GM19239 (cell line): ENCODE results near the gene MAN1B1.

ENCODE experiments used
- DNase-seq: peaks from one replicate; pipeline ENCODE4 v3.0.0; 2011; ENCODE audit warnings: low spot score; ENCODE audit not compliant: insufficient read length
- FAIRE-seq: peaks from 2 replicates; lab custom pipeline; 2011; peaks lifted over from hg19 to GRCh38; lab: Jason Lieb, UNC

The MAN1B1 gene

GRCh38 chr9:137140151-137141012, 53.6 kb downstream of the MAN1B1 start:
- DNase-seq (peak; percentile 9), FAIRE-seq (no peak)

- peak; percentile 16 for DNase-seq
- no peak for FAIRE-seq
These were observed 54.4 kb downstream of the MAN1B1 start for GRCh38 chr9:137141050-137141810.

GRCh38 chr9:137141976-137142936, 55.5 kb downstream of the MAN1B1 start:
- DNase-seq (peak; percentile 7), FAIRE-seq (no peak)

GRCh38 chr9:137143459-137143858, 56.7 kb downstream of the MAN1B1 start:
- DNase-seq: no peak
- FAIRE-seq: no peak

GRCh38 chr9:137145731-137146526, 59.1 kb downstream of the MAN1B1 start:
- FAIRE-seq (no peak), DNase-seq (no peak)

- FAIRE-seq: no peak
These were observed 59.7 kb downstream of the MAN1B1 start for GRCh38 chr9:137146527-137146918.

GRCh38 chr9:137147091-137147792, 60.5 kb downstream of the MAN1B1 start:
- no peak for DNase-seq
- FAIRE-seq: no peak

More at GRCh38 chr9:137146527-137146918, 59.7 kb downstream of the MAN1B1 start:
- no peak for DNase-seq

- FAIRE-seq: no peak
- DNase-seq: no peak
These were observed 61.0 kb downstream of the MAN1B1 start for GRCh38 chr9:137147793-137148160.

- DNase-seq (no peak), FAIRE-seq (no peak)
These were observed 61.5 kb downstream of the MAN1B1 start for GRCh38 chr9:137148242-137148641.

- no peak for DNase-seq
- FAIRE-seq: no peak
These were observed 61.9 kb downstream of the MAN1B1 start for GRCh38 chr9:137148661-137149060.

- DNase-seq (no peak), FAIRE-seq (no peak)
These were observed 62.6 kb downstream of the MAN1B1 start for GRCh38 chr9:137149363-137149762.

GRCh38 chr9:137149942-137150616, 63.3 kb downstream of the MAN1B1 start:
- no peak for DNase-seq

GRCh38 chr9:137150617-137151457, 64.1 kb downstream of the MAN1B1 start:
- FAIRE-seq (peak; percentile 94), DNase-seq (peak; percentile 76)

More at GRCh38 chr9:137149942-137150616, 63.3 kb downstream of the MAN1B1 start:
- no peak for FAIRE-seq

GRCh38 chr9:137152844-137153405, 66.1 kb downstream of the MAN1B1 start:
- no peak for DNase-seq
- no peak for FAIRE-seq

- FAIRE-seq: peak; percentile 56
- DNase-seq: no peak
These were observed 70.0 kb downstream of the MAN1B1 start for GRCh38 chr9:137156567-137157375.
